LNCaP clone FGC (cell line): ENCODE data around the gene ANKRD13D.

Experiments used
- DNase-seq: peaks from one replicate; pipeline ENCODE4 v3.0.0-alpha.2; 2011; ENCODE audit warnings: low read depth
- H3K4me3 ChIP-seq: 2 replicates; pipeline ENCODE4 v1.5.1; 2011; ENCODE audit warnings: mild to moderate bottlenecking, low read depth, low read length, control low read depth
- CTCF ChIP-seq: IDR thresholded peaks from 2 replicates; pipeline ENCODE4 v1.5.1; 2012; ENCODE audit warnings: mild to moderate bottlenecking; ENCODE audit not compliant: control insufficient read depth, insufficient read depth; ENCODE audit errors: extremely low read depth

ANKRD13D gene

DNA sequence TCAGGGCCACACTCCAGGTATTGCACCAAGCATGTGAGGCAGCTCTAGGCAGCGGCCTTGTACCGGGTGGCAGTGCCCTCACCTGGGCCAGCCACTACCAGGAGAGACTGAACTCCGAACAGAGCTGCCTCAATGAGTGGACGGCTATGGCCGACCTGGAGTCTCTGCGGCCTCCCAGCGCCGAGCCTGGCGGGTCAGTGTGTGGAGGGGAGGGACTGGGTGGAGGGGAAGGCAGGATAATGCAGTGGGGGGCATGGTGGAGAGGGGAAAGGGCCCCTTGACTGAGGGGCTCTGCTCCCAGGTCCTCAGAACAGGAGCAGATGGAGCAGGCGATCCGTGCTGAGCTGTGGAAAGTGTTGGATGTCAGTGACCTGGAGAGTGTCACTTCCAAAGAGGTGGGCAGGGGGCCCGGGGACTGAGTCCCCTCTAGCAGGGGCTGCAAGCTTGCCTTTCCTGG lies 18.5 kb downstream of the ANKRD13D start:
- no peak overlapping the region for H3K4me3 ChIP-seq
- TF ChIP-seq CTCF, result no peak
- no peak for DNase-seq

DNA sequence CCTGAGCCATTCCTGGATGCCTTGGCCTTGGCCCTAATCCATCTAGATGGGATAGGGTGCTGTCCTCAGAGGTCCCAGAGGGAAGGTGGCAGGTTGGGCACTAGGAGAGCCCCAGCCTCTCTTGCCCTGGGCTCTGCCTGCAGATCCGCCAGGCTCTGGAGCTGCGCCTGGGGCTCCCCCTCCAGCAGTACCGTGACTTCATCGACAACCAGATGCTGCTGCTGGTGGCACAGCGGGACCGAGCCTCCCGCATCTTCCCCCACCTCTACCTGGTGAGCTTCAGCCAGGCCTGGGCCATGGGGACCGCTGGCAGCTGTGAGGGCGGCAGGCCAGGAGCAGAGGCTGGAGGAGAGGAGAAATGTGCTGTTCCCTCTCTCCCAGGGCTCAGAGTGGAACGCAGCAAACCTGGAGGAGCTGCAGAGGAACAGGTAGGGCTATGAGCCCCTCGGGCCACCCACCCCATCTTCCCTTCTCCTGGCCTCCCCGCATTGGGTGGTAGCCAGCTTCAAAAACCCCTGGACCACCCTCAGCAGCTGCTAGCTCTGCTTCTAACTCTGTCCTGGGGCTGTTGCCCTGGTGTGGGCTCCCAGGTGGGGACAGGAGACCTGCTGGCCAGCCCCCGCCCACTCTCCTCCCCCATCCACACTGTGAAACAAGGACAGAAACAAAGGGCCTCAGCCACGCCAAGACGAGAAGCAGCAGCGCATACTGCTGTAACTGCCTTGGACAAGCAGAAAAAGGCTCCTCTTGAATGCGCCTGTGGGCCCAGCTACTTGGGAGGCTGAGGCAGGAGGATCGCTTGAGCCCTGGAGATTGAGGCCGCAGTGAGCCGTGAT lies 19.1 kb downstream of the ANKRD13D start:
- no peak for DNase-seq
- TF ChIP-seq CTCF, result no peak
- H3K4me3 ChIP-seq, result no peak overlapping the region

GRCh38 chr11:67309166-67309565 lies 20.1 kb downstream of the ANKRD13D start:
- no peak for DNase-seq
- no peak for TF ChIP-seq CTCF
- H3K4me3 ChIP-seq, result no peak overlapping the region

GRCh38 chr11:67309661-67310061 lies 20.6 kb downstream of the ANKRD13D start:
- H3K4me3 ChIP-seq, result no peak overlapping the region
- TF ChIP-seq CTCF, result no peak
- DNase-seq, result no peak

- H3K4me3 ChIP-seq, result no peak overlapping the region
- no peak for TF ChIP-seq CTCF
- no peak for DNase-seq
Observed at GRCh38 chr11:67310246-67311050, 21.3 kb downstream of the ANKRD13D start.

DNA sequence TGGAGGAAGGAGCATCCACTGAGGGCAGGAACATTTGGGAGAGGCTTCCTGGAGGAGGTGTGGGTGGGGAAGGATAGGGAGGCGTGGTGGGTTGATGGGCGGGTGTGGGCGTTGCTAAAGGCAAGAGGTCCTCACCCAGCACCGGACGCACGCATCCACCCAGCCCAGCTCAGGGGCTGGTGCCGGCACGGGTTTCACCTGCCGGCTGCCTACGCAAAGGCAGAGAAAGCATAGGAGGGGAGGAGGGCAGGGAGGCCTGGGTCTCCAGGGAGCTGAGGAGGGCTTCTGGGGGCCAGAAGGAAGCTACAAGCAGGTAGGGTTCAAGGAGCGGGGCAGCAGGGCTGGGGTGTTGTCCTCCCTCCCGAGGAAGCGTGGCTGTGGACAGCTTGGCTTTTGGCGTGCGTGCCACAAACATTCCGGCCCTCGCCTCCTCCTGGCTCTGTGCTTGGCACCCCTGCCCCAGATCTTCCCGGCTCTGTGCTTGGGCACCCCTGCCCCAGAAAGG lies 22.0 kb downstream of the ANKRD13D start:
- H3K4me3 ChIP-seq, result no peak overlapping the region
- no peak for DNase-seq
- TF ChIP-seq CTCF, result no peak
